COLO668 (cell line): Measurements from ENCODE around the gene COX14.
"Not testable (repeated sequence)": the region's sequence is repeated elsewhere in the genome, so short reads cannot be mapped to it uniquely, and the experiment has no call there.

Experiments
- DNase-seq: peaks from one replicate; lab custom pipeline; 2025; ENCODE audit not compliant: unreplicated experiment; lab: John Stamatoyannopoulos, UW

The COX14 gene

GRCh38 chr12:50151047-50151687, 39.1 kb downstream of the COX14 start:
- no peak for DNase-seq

GRCh38 chr12:50154947-50155346, 42.9 kb downstream of the COX14 start:
- DNase-seq = not testable (repeated sequence)

- no peak for DNase-seq
These were observed 44.6 kb downstream of the COX14 start for GRCh38 chr12:50156641-50157040.

- DNase-seq = no peak
These were observed 45.2 kb downstream of the COX14 start for GRCh38 chr12:50157259-50157658.

GRCh38 chr12:50160643-50161042, 48.6 kb downstream of the COX14 start:
- DNase-seq = no peak

- no peak for DNase-seq
These were observed 50.2 kb downstream of the COX14 start for GRCh38 chr12:50162230-50162629.

GRCh38 chr12:50164963-50165362, 52.9 kb downstream of the COX14 start:
- no peak for DNase-seq

- DNase-seq = no peak
These were observed 54.7 kb downstream of the COX14 start for GRCh38 chr12:50166799-50167048.

GRCh38 chr12:50167049-50167828, 55.2 kb downstream of the COX14 start, which contains the start of gene CERS5:
Gene CERS5, minus strand, starts transcription at chr12:50167369. Its CDS starts 72 bp downstream, at chr12:50167297.
- DNase-seq = peak; percentile 94
